NB4 (cell line): Measurements from ENCODE around the gene AP3S2.

Experiments
- MYC ChIP-seq: IDR thresholded peaks from 2 replicates; pipeline ENCODE4 v1.6.1; 2011; ENCODE audit warnings: low read depth, low read length
- POLR2A ChIP-seq: IDR thresholded peaks from 2 replicates; pipeline ENCODE4 v1.6.1; 2011; ENCODE audit warnings: mild to moderate bottlenecking; ENCODE audit not compliant: insufficient read length; ENCODE audit errors: extremely low read depth
- TF ChIP-seq, protein P1 (sequence below): IDR thresholded peaks from one replicate; pipeline ENCODE4 v1.5.1; 2012; ENCODE audit warnings: low read depth, low read length
- TF ChIP-seq, protein P2 (sequence below): IDR thresholded peaks from 2 replicates; pipeline ENCODE4 v1.6.1; 2011; ENCODE audit warnings: low read depth, low read length

DNA sequence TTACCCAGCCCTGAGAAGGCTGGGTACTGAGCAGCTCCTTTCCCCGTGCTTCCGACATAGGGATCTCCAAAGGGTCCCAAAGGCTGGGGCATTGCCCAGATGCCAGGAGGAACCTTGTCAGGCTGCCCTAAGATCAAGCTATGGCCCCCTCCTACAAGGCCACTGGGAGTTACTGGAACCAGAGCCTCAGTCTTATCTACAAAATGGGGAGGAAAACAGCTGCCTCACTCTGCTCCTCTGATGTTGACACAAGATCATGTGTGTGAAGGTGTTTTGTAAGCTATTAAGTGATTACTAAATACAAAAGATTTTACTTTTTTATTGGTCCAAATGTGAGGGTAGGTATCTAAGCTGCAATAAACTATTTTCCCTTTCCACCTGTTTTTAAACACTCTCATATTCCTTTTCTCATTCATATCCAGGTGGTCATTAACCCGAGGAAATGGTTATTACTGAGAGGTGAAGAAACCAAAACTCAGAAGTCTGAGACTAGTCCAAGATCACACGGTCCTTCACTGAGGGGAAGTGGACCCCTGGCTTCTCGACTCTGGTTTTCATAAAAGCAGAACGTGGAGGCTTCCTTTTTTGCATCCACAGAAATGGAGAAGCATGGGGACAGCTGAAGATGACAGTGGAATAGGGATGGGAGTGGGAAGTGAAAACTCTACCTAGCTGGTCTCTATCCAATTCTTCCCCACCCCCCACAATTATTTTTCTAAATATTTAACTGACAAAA is 17.3 kb upstream of the AP3S2 start:
- TF ChIP-seq, protein P1, sequence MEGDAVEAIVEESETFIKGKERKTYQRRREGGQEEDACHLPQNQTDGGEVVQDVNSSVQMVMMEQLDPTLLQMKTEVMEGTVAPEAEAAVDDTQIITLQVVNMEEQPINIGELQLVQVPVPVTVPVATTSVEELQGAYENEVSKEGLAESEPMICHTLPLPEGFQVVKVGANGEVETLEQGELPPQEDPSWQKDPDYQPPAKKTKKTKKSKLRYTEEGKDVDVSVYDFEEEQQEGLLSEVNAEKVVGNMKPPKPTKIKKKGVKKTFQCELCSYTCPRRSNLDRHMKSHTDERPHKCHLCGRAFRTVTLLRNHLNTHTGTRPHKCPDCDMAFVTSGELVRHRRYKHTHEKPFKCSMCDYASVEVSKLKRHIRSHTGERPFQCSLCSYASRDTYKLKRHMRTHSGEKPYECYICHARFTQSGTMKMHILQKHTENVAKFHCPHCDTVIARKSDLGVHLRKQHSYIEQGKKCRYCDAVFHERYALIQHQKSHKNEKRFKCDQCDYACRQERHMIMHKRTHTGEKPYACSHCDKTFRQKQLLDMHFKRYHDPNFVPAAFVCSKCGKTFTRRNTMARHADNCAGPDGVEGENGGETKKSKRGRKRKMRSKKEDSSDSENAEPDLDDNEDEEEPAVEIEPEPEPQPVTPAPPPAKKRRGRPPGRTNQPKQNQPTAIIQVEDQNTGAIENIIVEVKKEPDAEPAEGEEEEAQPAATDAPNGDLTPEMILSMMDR, result no peak
- TF ChIP-seq POLR2A (no peak), MYC (no peak)
- TF ChIP-seq, protein P2, sequence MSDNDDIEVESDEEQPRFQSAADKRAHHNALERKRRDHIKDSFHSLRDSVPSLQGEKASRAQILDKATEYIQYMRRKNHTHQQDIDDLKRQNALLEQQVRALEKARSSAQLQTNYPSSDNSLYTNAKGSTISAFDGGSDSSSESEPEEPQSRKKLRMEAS, result no peak
